Activated T-cell treated with anti-CD3 and anti-CD28 coated beads, Interleukin-2, amount 50 U/mL, for 24 hours (primary cell): ENCODE measurements around the gene LY9.
A peak's percentile ranks its signal among the peaks of the same experiment; 100 is the strongest.

Source experiments
- DNase-seq: peaks from one replicate; pipeline ENCODE4 v3.0.0-alpha.2; 2020
- H3K27ac Mint-ChIP-seq: 2 replicates; pipeline ENCODE4 v1.8.0; 2020; ENCODE audit warnings: mild to moderate bottlenecking, mixed read lengths
- H3K27me3 Mint-ChIP-seq: 2 replicates; pipeline ENCODE4 v1.8.0; 2020; ENCODE audit warnings: mixed read lengths
- H3K36me3 Mint-ChIP-seq: 2 replicates; pipeline ENCODE4 v1.8.0; 2020; ENCODE audit warnings: low read depth, mixed read lengths
- H3K4me1 Mint-ChIP-seq: 2 replicates; pipeline ENCODE4 v1.8.0; 2020; ENCODE audit warnings: low read depth, mixed read lengths
- H3K4me3 Mint-ChIP-seq: 2 replicates; pipeline ENCODE4 v1.8.0; 2020; ENCODE audit warnings: mild to moderate bottlenecking, moderate library complexity, mixed read lengths
- H3K9me3 Mint-ChIP-seq: 2 replicates; pipeline ENCODE4 v1.8.0; 2020; ENCODE audit warnings: mixed read lengths

The LY9 gene

GRCh38 chr1:160801836-160802580 is 6.0 kb downstream of the LY9 start:
- H3K9me3 Mint-ChIP-seq: peaks cover 5% of the 10 kb centered on the region
- H3K4me1 Mint-ChIP-seq: peaks cover 87% of the 10 kb centered on the region
- no peaks in the 10 kb centered on the region for H3K27me3 Mint-ChIP-seq
- H3K27ac Mint-ChIP-seq: no peak overlapping the region
- no peak for DNase-seq
- peaks cover 32% of the 10 kb centered on the region for H3K36me3 Mint-ChIP-seq
- H3K4me3 Mint-ChIP-seq: no peak overlapping the region

- no peak overlapping the region for H3K4me3 Mint-ChIP-seq
- peaks cover 84% of the 10 kb centered on the region for H3K4me1 Mint-ChIP-seq
- H3K27me3 Mint-ChIP-seq: no peaks in the 10 kb centered on the region
- peaks cover 46% of the 10 kb centered on the region for H3K36me3 Mint-ChIP-seq
- peak overlapping the region; percentile 87 for H3K27ac Mint-ChIP-seq
- peaks cover 5% of the 10 kb centered on the region for H3K9me3 Mint-ChIP-seq
- no peak for DNase-seq
These were observed 10.2 kb downstream of the LY9 start for GRCh38 chr1:160806109-160806665.

GRCh38 chr1:160806784-160807183 is 10.8 kb downstream of the LY9 start:
- Mint-ChIP-seq H3K36me3 (peaks cover 46% of the 10 kb centered on the region), H3K9me3 (peaks cover 5% of the 10 kb centered on the region), H3K27ac (peak overlapping the region; percentile 87), H3K27me3 (no peaks in the 10 kb centered on the region), H3K4me3 (no peak overlapping the region), H3K4me1 (peaks cover 84% of the 10 kb centered on the region)
- DNase-seq: no peak

- Mint-ChIP-seq H3K4me1 (peaks cover 88% of the 10 kb centered on the region), H3K27me3 (no peaks in the 10 kb centered on the region), H3K27ac (peak overlapping the region; percentile 50), H3K36me3 (peaks cover 50% of the 10 kb centered on the region), H3K9me3 (peaks cover 5% of the 10 kb centered on the region), H3K4me3 (no peak overlapping the region)
- no peak for DNase-seq
These were observed 11.3 kb downstream of the LY9 start for GRCh38 chr1:160807247-160807646.

GRCh38 chr1:160807738-160808137 is 11.8 kb downstream of the LY9 start:
- no peaks in the 10 kb centered on the region for H3K27me3 Mint-ChIP-seq
- peaks cover 5% of the 10 kb centered on the region for H3K9me3 Mint-ChIP-seq
- peaks cover 50% of the 10 kb centered on the region for H3K36me3 Mint-ChIP-seq
- peak overlapping the region; percentile 50 for H3K27ac Mint-ChIP-seq
- no peak for DNase-seq
- H3K4me3 Mint-ChIP-seq: no peak overlapping the region
- H3K4me1 Mint-ChIP-seq: peaks cover 88% of the 10 kb centered on the region

- no peak for DNase-seq
- Mint-ChIP-seq H3K9me3 (peaks cover 5% of the 10 kb centered on the region), H3K36me3 (peaks cover 47% of the 10 kb centered on the region), H3K4me1 (peaks cover 89% of the 10 kb centered on the region), H3K27me3 (no peaks in the 10 kb centered on the region), H3K27ac (peak overlapping the region; percentile 41), H3K4me3 (no peak overlapping the region)
These were observed 12.3 kb downstream of the LY9 start for GRCh38 chr1:160808289-160808688.

GRCh38 chr1:160810486-160810885 is 14.5 kb downstream of the LY9 start:
- DNase-seq: no peak
- H3K9me3 Mint-ChIP-seq: peaks cover 5% of the 10 kb centered on the region
- H3K27me3 Mint-ChIP-seq: no peaks in the 10 kb centered on the region
- no peak overlapping the region for H3K27ac Mint-ChIP-seq
- peaks cover 73% of the 10 kb centered on the region for H3K4me1 Mint-ChIP-seq
- H3K36me3 Mint-ChIP-seq: peaks cover 42% of the 10 kb centered on the region
- no peak overlapping the region for H3K4me3 Mint-ChIP-seq

- H3K27ac Mint-ChIP-seq: peak overlapping the region; percentile 20
- H3K9me3 Mint-ChIP-seq: peaks cover 5% of the 10 kb centered on the region
- no peaks in the 10 kb centered on the region for H3K27me3 Mint-ChIP-seq
- peaks cover 43% of the 10 kb centered on the region for H3K36me3 Mint-ChIP-seq
- H3K4me1 Mint-ChIP-seq: peaks cover 67% of the 10 kb centered on the region
- DNase-seq: no peak
- H3K4me3 Mint-ChIP-seq: no peak overlapping the region
These were observed 15.2 kb downstream of the LY9 start for GRCh38 chr1:160811147-160811546.

- Mint-ChIP-seq H3K36me3 (peaks cover 39% of the 10 kb centered on the region), H3K4me1 (peaks cover 48% of the 10 kb centered on the region), H3K27me3 (no peaks in the 10 kb centered on the region), H3K27ac (peak overlapping the region; percentile 73), H3K4me3 (no peak overlapping the region), H3K9me3 (no peaks in the 10 kb centered on the region)
- no peak for DNase-seq
These were observed 17.2 kb downstream of the LY9 start for GRCh38 chr1:160813215-160813614.

GRCh38 chr1:160814316-160814715 is 18.3 kb downstream of the LY9 start:
- Mint-ChIP-seq H3K27ac (no peak overlapping the region), H3K27me3 (no peaks in the 10 kb centered on the region), H3K4me1 (peaks cover 40% of the 10 kb centered on the region), H3K36me3 (peaks cover 48% of the 10 kb centered on the region), H3K9me3 (no peaks in the 10 kb centered on the region), H3K4me3 (no peak overlapping the region)
- DNase-seq: no peak

- Mint-ChIP-seq H3K4me3 (no peak overlapping the region), H3K4me1 (peaks cover 36% of the 10 kb centered on the region), H3K27ac (no peak overlapping the region), H3K27me3 (no peaks in the 10 kb centered on the region), H3K36me3 (peaks cover 47% of the 10 kb centered on the region), H3K9me3 (no peaks in the 10 kb centered on the region)
- no peak for DNase-seq
These were observed 18.9 kb downstream of the LY9 start for GRCh38 chr1:160814856-160815255.

- H3K4me3 Mint-ChIP-seq: no peak overlapping the region
- no peak for DNase-seq
- H3K9me3 Mint-ChIP-seq: no peaks in the 10 kb centered on the region
- H3K4me1 Mint-ChIP-seq: peaks cover 3% of the 10 kb centered on the region
- peaks cover 36% of the 10 kb centered on the region for H3K36me3 Mint-ChIP-seq
- H3K27ac Mint-ChIP-seq: peak overlapping the region; percentile 48
- no peaks in the 10 kb centered on the region for H3K27me3 Mint-ChIP-seq
These were observed 22.4 kb downstream of the LY9 start for GRCh38 chr1:160818207-160818937.

- Mint-ChIP-seq H3K36me3 (peaks cover 32% of the 10 kb centered on the region), H3K27ac (peak overlapping the region; percentile 51), H3K9me3 (no peaks in the 10 kb centered on the region), H3K4me3 (no peak overlapping the region), H3K27me3 (no peaks in the 10 kb centered on the region), H3K4me1 (no peaks in the 10 kb centered on the region)
- no peak for DNase-seq
These were observed 23.2 kb downstream of the LY9 start for GRCh38 chr1:160819186-160819585.

GRCh38 chr1:160821627-160822026 is 25.7 kb downstream of the LY9 start:
- Mint-ChIP-seq H3K27me3 (no peaks in the 10 kb centered on the region), H3K27ac (no peak overlapping the region), H3K36me3 (peaks cover 28% of the 10 kb centered on the region), H3K9me3 (no peaks in the 10 kb centered on the region), H3K4me1 (no peaks in the 10 kb centered on the region), H3K4me3 (no peak overlapping the region)
- no peak for DNase-seq

GRCh38 chr1:160823296-160823695 is 27.3 kb downstream of the LY9 start:
- DNase-seq: no peak
- Mint-ChIP-seq H3K36me3 (peaks cover 28% of the 10 kb centered on the region), H3K27me3 (no peaks in the 10 kb centered on the region), H3K9me3 (no peaks in the 10 kb centered on the region), H3K27ac (peak overlapping the region; percentile 63), H3K4me1 (no peaks in the 10 kb centered on the region), H3K4me3 (no peak overlapping the region)
